NCI-H2227 (cell line): ENCODE data around the gene CRTC1.
A peak's percentile ranks its signal among the peaks of the same experiment; 100 is the strongest.

ENCODE experiments used
- DNase-seq: peaks from one replicate; lab custom pipeline; 2025; ENCODE audit not compliant: unreplicated experiment; lab: John Stamatoyannopoulos, UW

Gene CRTC1

DNA sequence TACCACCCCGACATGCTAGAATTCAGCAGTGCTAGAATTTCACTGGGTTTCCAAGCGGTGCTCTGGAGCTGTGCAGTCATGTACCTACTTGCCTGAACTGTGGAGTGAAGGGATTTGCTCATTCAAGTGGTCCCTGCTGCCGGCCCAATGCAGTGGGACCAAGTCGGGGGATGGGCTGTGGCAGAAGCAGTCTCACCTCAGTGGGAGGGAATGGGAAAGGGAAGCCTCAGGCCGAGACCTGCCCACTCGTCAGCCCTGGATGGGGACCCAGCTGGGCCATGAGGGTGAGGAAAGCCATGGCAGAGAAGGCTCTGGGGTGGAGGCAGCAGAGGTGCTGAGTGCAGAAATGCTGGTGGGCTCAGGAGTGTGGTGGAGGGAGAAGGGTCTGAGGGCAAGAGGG is 31.7 kb upstream of the CRTC1 start:
- DNase-seq = no peak

DNA sequence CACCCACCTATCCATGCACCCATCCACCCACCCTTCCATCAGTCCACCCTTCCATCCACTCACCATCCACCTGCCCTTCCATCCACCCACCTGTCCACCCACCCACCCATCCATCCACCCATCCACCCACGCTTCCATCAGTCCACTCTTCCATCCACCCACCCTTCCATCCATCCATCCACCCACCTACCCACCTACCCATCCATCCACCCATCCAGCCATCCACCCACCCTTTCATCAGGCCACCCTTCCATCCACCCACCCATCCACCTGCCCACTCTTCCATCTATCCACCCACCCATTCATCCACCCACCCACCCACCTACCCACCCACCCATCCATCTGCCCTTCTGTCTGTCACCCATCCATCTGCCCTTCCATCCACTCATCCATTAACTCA is 29.6 kb upstream of the CRTC1 start:
- no peak for DNase-seq

DNA sequence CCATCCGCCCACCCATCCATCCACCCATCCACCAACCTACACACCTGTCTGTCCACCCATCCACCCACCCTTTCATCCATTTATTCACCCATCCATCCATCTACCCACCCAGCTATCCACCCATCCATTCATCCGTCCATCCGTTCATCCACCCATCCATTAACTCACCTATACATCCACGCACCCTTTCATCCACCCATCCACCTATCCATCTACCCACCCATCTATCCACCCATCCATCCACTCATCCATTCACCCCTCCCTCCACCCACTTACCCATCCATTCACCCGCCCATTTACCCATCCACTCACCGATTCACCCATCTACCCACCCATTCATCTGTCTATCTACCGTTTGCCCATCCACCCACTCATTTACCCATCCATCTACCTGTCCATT is 29.0 kb upstream of the CRTC1 start:
- DNase-seq = no peak

DNA sequence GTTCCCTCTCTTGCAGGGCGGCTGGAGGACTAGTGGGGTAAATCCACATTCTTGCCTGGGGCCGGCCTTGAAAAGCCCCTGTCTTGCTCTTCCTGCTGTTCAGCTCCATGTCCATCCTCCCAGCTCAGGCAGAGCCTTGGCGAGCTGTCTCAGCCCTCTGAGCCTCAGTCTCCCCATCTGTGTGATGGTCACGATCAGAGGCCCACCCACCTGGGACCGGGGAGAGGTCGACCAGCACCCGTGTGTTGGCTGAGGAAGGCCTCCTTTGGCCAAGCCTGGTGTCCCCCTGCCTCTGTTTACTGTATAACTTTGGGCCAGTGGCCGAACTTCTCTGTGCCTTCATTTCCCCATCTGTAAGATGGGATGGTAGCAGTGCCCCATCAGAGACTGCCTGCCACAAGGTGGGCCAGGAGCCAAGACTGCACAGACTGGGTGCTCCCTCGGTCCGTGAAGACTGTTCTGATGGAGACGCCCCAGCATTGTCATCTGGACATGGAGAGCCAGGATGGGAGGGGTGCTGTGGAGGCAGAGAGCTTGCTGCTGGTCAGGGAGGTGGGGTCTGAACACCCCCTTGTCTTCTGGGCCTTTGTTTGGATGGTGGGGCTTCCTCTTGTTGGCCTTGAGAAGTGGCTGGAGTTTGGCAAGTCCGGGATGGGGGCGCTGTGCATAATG is 28.2 kb upstream of the CRTC1 start:
- no peak for DNase-seq

DNA sequence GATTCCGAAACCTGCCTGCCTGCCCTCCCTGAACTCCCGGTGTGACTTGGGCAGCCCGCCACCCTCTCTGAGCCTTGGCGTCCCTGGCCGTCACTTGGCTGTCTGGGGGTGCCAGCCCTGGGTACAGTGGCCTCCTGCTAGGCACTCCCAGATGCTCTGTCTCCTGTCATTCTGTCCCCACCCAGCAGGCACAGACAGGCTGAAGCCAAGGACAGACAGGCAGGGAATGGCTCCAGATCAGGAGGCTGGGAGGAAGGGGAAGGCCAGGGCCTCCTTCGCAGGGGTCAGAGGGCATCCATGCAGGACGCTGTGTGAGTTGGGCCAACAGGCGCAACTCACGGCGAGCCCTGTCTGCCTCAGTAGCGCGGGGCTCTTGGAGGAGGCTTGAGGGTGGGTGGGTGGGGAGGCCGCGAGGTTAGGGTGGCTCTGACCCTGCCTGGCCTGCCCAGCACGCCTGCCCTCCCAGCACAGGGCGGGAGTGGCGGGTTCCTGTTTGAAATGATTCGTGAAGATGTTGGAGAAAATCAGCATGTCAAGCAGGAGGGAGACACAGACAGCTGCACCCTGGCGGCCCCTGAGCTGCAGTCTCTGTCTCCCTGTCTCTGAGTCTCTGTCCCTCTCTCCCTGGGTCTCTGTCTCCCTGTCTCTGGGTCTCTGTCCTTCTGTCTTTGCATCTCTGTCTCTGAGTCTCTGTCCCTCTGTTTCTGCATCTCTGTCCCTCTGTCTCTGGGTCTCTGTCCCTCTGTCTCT is 27.0 kb upstream of the CRTC1 start:
- no peak for DNase-seq

DNA sequence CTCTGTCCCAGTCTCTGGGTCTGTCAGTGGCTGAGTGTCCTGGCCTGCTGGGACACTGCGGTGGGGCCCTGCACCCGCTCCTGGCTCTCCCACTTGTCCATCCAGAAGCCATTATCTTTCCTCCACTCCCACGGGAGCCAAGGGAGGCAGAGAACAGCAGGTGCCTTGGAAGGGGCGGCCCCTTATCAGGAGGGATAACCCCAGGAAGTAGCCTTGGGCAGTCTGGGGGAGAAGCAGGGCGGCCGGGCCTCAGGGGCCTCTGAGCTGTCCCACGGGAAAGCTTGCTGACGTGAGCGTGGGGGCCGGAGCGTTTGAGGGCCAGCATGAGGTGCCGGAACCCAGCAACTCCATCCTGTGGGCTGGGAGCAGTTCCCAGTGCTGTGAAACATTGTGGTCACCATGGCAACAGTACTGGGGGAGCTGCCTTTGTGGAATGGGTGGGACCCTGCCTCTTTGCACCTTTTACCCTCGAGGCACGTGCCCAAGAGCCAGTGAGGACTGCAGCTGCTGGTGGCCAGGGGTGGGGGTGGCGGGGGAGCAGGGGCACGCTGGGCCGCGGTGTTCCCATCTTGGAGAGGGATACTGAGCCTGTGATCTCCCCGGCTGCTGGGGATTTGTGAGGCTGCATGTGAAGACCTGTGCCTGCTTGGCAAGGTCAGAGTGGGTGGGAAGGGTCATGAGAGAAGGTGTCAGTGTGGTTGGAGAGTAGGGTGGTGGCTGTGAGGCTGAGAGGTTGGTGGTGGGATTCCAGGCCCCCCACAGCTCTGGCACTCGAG is 25.7 kb upstream of the CRTC1 start:
- peak; percentile 57 for DNase-seq

DNA sequence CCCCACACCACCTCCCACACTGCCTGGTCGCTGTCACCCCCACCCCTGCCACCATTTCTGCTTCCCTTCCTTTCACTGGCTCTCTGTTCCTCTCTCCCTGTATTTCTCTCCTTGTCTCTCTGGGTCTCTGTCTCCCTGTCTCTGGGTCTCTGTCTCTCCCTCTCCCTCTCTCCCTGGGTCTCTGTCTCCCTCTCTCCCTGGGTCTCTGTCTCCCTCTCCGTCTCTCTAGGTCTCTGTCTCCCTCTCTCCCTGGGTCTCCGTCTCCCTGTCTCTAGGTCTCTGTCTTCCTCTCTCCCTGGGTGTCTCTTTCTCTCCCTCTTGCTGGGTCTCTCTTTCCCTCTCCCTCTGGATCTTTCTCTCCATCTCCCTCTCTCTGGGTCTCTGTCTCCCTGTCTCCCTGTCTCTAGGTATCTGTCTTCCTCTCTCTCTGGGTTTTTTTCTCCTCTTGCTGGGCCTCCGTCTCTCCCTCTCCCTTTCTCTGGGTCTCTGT is 25.1 kb upstream of the CRTC1 start:
- DNase-seq = no peak

DNA sequence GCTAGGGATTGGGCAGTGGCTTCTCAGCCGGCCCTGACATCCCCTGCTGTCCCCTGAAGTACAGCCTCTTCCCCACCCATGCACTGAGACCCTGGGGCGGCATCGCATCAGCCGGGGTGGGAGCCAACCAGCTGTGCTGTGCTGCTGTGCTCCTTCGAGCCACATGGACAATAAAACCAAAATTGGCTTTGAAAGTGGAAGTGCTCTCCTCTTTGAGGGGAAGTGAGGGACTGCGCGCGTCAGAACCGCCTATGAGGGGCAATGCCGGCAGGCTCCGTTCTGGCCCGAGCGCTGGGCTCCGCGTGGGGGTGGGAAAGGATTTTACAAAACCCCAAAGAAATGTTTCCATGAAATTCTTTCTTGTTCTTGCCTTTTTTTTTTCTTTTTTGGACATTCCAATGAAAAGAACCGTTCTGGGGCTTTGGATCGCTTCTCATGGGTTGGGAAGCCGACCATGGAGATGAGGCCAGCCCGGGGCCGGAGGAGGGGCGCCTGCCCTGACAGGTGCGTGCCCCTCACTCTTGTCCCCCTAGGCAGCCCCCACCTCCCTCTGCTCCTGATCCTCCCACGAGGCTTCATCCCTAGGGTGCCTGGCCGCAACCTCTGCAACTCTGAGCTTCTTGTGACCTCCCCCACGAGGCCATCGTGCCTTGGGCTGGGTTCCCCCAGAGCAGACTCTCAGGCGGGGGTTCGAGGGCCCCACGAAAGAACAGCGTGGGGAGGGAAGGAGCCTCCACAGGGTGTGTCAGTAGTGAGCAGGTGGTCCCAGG is 24.0 kb upstream of the CRTC1 start:
- DNase-seq = no peak

DNA sequence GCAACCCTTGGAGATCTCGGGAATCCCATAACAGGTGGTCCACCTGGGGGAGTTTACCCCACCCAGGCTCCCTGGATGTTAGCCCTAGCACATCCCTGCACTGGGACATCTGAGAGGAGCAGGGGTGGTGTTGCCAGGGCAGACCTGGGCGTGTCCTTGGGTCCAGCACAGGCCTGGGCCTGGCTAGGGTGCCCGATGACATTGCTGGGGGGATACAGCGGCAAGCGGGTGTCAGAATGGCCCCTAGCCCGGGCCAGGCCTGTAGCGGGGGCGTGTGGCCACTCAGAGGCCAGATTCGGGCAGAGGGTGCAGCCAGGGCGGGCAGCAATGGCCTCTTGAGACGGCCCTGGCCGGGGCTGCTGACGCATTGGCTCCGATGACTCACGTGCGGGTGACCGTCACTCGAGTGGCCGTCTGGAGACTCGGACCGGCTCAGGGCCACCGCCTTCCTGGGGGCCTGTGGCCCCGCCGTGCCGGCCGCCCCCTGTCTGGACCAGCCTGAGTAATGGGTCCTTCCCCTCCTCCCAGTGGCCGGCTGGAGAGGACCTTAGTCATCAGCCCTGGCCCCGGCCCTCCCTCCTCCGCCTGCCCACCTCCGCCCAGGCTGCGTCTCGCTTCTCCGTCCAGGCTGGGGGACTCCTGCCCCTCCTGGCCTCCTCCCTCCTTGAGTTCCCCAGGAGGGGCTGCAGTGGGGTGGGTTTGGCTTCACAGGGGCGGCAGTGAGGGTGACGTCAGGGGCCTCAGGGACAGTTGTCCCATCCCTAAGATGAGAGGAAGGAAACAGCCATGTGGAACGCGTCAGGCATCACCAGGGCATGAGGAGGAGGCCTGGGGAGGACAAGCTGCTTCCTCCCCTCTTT is 23.2 kb upstream of the CRTC1 start:
- no peak for DNase-seq

DNA sequence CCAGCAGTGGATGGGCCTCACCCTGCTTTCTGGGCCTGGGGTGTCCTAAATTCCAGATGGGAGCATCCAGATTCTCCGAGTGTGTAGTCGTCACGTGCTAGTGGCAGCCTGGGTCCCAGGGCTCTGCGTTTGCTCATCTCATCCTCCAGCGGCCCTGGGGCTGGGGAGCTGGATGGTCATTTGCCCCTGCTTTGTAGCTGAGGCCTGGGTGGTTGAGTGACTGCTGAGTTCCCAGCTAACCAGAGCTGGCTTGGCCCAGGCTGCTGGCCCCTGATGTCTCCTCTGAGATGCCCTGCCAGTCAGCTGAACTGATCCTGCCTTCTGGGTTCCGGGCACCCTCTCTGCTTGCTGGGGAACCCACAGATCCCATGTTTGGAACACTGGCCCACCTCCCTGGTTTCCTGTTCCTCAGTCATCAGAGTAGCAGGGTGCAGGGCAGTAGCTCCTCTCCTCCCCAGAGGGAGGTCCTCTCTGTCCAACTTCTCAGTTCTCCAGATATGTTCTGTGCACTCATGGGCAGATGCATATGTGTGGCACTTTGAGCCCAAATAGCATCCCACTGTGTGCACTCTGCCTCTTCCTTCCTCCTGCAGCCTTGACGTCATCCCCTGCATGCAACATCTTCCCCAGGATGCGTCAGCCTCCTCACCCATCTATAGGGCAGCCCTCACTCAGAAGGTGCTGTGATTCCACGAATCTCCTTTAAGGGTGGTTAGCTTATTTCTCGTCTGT is 22.4 kb upstream of the CRTC1 start:
- DNase-seq = no peak

DNA sequence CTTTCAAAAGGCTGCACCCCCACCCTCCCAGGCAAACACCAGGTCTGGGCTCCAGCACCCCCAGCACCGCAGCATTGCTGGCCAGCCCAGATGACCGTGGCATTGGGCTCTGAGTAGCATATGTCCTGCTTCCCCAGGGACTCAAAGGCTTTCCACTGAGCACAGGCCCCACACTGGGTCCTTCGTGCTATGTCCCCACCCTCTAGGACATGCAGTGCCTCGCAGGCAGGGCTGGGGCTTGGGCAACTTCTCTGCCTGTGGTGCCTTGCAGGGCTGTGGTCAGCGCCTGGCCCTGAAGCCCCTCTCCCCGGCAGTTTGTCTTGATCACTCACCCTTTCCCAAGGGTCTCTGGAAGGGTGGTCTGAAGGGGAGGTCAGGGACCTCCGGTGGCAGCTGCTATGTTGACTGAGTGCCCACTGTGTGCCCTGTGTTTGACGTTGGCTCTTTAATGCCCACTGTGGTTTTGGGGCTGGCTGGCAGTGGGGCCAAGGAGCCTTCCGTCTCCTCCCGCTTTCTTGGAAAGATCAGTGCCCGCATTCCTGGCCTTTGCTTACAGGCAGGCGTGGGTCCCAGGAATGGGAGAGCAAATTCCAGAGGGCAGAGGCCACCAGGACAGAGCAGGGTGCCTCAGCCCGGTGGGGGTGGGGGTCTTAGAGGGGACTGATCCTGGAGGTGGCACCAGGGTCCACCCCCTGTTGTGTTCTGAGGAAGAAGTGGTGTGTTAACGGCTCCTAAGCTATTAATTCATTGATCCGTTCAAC is 20.3 kb upstream of the CRTC1 start:
- DNase-seq = no peak

DNA sequence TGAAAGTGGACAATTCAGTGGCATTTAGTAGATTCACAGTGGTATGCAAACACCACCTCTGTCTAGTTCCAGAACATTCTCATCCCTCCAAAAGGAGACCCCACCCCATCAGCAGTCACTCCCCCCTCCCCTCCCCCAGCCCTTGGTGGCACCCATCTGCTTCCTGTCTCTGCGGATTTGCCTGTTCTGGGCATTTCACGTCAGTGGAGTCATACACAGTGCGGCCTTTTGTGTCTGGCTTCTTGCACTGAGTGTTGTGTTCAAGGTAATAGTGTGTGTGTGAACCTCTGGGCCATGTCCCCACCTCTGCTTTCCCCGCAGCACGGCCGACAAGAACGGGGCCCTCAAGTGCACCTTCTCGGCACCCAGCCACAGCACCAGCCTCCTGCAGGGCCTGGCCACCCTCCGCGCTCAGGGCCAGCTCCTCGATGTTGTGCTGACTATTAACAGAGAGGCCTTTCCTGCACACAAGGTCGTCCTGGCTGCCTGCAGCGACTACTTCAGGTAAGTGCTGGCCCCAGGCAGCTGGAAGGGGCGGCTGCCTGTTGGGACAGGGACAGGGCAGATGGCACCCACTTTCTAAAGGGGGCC is 19.4 kb upstream of the CRTC1 start:
- no peak for DNase-seq

DNA sequence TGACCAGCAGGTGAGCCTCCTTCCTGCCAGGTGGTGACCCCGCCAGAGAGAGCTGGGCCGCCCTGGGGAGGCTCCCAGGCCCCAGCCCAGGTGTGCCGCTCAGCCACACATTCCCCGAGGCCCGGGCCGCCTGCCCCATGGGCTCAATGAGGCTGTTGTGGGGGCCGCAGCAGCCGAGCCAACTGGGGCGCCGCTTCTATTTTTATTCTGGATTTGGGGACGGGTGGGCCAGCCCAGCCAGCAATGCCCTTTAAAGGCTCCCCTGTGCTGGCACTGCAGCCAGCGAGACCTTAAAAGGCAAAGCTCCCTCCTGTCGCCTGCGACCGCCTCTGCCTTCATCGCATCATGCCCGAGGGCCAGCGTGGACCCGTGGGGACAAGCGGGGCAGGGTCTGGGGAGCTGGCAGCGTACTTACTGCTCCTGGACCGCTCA is 17.7 kb upstream of the CRTC1 start:
- DNase-seq = no peak

DNA sequence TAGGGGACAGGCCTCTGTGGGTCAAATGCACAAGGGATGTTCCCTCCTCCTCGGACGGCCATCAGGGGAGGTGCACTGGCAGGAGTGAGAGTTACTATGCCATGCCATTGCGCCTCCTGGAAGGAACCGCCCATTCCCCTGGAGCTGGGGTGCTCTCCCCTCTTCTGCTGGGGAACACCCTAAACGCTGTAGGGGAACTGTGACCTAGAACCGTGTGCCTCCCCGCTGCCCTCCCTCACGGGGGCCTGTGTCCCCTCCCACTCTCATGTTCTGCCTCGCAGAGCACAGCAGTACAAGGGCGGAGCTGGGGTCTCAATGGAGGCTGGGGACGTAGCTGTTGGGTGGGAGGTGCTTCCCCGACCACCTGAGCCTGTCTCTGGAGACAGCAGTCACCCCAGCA is 17.2 kb upstream of the CRTC1 start:
- no peak for DNase-seq

DNA sequence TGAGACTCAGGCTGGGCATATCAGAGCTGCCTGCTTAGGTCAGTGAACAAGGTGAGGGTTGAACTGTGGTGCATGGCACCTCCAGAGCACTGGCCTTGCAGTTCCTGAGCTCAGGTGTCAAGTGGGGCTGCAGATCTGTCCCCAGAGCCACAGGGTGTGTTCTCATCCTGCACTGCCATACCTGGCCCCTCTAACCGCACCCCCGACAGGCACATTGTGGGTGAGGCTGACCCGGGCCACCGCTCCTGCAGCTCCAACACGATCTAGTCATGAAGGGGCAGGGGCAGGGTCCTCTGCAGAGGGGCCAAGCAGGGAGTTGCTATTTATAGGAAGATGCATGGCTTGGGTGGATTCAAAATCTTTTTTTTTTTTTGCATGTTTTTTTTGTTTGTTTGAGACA is 16.7 kb upstream of the CRTC1 start:
- DNase-seq = no peak

DNA sequence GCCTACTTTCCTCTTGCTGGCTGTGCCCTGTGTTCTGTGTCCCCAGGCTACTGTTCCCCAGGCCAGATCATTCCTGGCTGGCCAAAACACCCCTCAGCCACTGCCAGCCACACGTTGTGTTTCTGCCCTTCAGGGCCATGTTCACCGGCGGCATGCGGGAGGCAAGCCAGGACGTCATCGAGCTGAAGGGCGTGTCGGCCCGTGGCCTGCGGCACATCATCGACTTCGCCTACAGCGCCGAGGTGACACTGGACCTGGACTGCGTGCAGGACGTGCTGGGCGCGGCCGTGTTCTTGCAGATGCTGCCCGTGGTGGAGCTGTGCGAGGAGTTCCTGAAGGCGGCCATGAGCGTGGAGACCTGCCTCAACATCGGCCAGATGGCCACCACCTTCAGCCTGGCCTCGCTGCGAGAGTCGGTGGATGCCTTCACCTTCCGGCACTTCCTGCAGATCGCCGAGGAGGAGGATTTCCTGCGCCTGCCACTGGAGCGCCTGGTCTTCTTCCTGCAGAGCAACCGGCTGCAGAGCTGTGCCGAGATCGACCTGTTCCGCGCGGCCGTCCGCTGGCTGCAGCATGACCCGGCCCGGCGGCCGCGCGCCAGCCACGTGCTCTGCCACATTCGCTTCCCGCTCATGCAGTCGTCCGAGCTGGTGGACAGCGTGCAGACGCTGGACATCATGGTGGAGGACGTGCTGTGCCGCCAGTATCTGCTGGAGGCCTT is 15.8 kb upstream of the CRTC1 start:
- DNase-seq = no peak

DNA sequence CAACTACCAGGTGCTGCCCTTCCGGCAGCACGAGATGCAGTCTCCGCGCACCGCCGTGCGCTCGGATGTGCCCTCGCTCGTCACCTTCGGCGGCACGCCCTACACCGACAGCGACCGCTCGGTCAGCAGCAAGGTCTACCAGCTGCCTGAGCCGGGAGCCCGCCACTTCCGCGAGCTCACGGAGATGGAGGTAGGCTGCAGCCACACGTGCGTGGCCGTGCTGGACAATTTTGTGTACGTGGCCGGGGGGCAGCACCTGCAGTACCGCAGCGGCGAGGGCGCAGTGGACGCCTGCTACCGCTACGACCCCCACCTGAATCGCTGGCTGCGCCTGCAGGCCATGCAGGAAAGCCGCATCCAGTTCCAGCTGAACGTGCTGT is 15.2 kb upstream of the CRTC1 start:
- no peak for DNase-seq
